ENCODE results near the gene FAM43A.

DNA sequence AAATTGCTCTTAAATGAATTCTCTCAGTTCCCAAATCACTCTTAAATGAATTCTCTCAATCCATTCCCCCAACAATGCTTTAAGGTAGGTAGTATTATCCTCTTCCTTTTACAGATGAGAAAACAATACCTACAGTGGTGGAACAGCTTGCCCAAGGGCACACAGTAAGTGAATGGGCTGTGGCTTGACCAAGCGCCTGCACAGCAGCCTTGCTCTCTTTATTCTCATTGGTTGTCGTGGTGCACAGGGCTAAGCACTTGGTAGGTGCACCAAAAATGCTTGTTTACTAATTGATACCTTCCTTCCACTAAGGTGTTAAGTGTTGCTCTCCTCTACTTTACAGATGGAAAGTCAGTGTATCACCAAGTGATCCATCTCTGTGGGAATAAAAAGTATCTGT, 43.3 kb downstream of the FAM43A start:
- TF ChIP-seq SMAD5 (IDR thresholded peaks at IDR 0.05; ENCODE audit: low read depth) (no peak), RAD21 (IDR thresholded peaks at IDR 0.05; ENCODE audit: insufficient read depth, low read depth, low read length) (no peak), NFIC (IDR thresholded peaks at IDR 0.05; ENCODE audit: low read depth, low read length) (no peak), RAD51 (IDR thresholded peaks at IDR 0.05) (no peak), POLR2A (IDR thresholded peaks at IDR 0.05; ENCODE audit: low read depth, low read length) (no peak), CBFB (IDR thresholded peaks at IDR 0.05; ENCODE audit: low read depth) (no peak), RCOR1 (conservative IDR thresholded peaks at IDR 0.05; ENCODE audit: low read depth, low read length) (no peak)
- TF ChIP-seq, protein P1, sequence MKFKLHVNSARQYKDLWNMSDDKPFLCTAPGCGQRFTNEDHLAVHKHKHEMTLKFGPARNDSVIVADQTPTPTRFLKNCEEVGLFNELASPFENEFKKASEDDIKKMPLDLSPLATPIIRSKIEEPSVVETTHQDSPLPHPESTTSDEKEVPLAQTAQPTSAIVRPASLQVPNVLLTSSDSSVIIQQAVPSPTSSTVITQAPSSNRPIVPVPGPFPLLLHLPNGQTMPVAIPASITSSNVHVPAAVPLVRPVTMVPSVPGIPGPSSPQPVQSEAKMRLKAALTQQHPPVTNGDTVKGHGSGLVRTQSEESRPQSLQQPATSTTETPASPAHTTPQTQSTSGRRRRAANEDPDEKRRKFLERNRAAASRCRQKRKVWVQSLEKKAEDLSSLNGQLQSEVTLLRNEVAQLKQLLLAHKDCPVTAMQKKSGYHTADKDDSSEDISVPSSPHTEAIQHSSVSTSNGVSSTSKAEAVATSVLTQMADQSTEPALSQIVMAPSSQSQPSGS (IDR thresholded peaks at IDR 0.05; ENCODE audit: low read length), result no peak
- TF ChIP-seq, protein P2, sequence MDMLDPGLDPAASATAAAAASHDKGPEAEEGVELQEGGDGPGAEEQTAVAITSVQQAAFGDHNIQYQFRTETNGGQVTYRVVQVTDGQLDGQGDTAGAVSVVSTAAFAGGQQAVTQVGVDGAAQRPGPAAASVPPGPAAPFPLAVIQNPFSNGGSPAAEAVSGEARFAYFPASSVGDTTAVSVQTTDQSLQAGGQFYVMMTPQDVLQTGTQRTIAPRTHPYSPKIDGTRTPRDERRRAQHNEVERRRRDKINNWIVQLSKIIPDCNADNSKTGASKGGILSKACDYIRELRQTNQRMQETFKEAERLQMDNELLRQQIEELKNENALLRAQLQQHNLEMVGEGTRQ (IDR thresholded peaks at IDR 0.05; ENCODE audit: borderline replicate concordance, low read depth, low read length), result no peak

All from GM12878 (cell line).